Endothelial cell (in vitro differentiated cells): ENCODE measurements around the gene VCY. TPM values are rescaled to one million over a fixed set of nuclear protein-coding genes. Genes with fewer than 3 reads are reported as not detected.
"Not testable (repeated sequence)": the region's sequence is repeated elsewhere in the genome, so short reads cannot be mapped to it uniquely, and the experiment has no call there.

Experiments
- DNase-seq: peaks from one replicate; pipeline ENCODE4 v3.0.0; 2021; ENCODE audit warnings: low spot score
- H3K27ac Mint-ChIP-seq: one replicate; pipeline ENCODE4 v1.8.0; 2021; ENCODE audit warnings: mixed read lengths, inconsistent platforms; ENCODE audit not compliant: unreplicated experiment
- H3K27me3 Mint-ChIP-seq: one replicate; pipeline ENCODE4 v1.8.0; 2021; ENCODE audit warnings: mild to moderate bottlenecking, moderate library complexity, mixed read lengths, inconsistent platforms; ENCODE audit not compliant: unreplicated experiment
- H3K36me3 Mint-ChIP-seq: one replicate; pipeline ENCODE4 v1.8.0; 2021; ENCODE audit warnings: mild to moderate bottlenecking, low read depth, mixed read lengths, inconsistent platforms; ENCODE audit not compliant: unreplicated experiment
- H3K4me1 Mint-ChIP-seq: one replicate; pipeline ENCODE4 v1.8.0; 2021; ENCODE audit warnings: mild to moderate bottlenecking, mixed read lengths, inconsistent platforms; ENCODE audit not compliant: unreplicated experiment
- H3K4me3 Mint-ChIP-seq: one replicate; pipeline ENCODE4 v1.8.0; 2021; ENCODE audit warnings: mild to moderate bottlenecking, mixed read lengths, inconsistent platforms; ENCODE audit not compliant: unreplicated experiment
- H3K9me3 Mint-ChIP-seq: one replicate; pipeline ENCODE4 v1.8.0; 2021; ENCODE audit warnings: mixed read lengths, inconsistent platforms; ENCODE audit not compliant: unreplicated experiment
- long read RNA-seq: library from polyadenylated mRNA; unstranded; transcript quantifications from one replicate; pipeline ENCODE4 v2.0.0, GENCODE V29; 2020; ENCODE audit not compliant: unreplicated experiment
- total RNA-seq: library from RNA; stranded (reverse); fragmentation: NEBNext Ultra II Directional; extraction: Animal tissue kit (Norgen Biotek cat#: 25700); gene quantifications from one replicate; pipeline ENCODE4 v1.2.1, GENCODE V29; 2021; ENCODE audit not compliant: unreplicated experiment

The VCY gene
- total RNA-seq: not detected
- long read RNA-seq: 0 reads

DNA sequence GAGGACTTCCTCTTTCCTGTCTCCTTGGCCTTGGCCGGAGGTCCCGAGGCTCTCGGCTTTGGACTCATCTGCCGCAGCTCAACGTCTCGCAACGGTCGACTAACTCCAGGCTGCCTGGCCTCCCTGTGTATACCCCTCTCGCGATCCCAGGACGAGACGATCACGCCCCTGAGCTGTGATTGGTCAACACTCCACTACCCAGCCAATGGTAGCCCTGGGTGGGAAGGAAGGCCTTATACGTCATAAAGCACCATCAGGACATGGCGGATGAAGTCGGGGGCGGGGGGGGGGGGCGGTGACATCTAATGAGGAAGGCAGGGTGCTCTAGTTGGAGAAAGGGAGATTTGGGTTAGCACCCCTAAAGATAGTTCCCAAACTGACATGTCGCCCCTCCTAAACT is at the start of gene VCY:
Gene VCY, minus strand, starts transcription at position 101 of the 400 bp plus-strand sequence. Its CDS starts 33 bp downstream, at position 68.
- not testable (repeated sequence) for H3K9me3 Mint-ChIP-seq, H3K36me3 Mint-ChIP-seq, H3K4me3 Mint-ChIP-seq, DNase-seq, H3K27ac Mint-ChIP-seq, H3K27me3 Mint-ChIP-seq, H3K4me1 Mint-ChIP-seq

DNA sequence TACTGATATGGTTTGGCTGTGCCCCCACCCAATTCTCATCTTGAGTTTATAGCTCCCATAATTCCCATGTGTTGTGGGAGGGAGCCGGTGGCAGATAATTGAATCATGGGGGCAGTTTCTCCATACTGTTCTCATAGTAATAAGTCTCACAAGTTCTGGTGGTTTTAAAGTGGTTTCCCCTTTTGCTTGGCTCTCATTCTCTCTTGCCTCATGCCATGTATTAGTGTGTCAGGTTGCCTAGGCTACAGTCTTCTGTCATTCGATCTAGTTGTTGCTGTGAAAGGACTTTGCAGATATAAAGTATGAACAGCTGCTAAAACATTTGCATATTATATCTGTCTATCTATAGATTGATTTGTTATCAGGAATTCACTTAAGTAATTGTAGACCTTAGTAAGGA is 44.1 kb upstream of the VCY start:
- not testable (repeated sequence) for H3K4me1 Mint-ChIP-seq, DNase-seq, H3K36me3 Mint-ChIP-seq, H3K27me3 Mint-ChIP-seq, H3K4me3 Mint-ChIP-seq, H3K9me3 Mint-ChIP-seq, H3K27ac Mint-ChIP-seq

DNA sequence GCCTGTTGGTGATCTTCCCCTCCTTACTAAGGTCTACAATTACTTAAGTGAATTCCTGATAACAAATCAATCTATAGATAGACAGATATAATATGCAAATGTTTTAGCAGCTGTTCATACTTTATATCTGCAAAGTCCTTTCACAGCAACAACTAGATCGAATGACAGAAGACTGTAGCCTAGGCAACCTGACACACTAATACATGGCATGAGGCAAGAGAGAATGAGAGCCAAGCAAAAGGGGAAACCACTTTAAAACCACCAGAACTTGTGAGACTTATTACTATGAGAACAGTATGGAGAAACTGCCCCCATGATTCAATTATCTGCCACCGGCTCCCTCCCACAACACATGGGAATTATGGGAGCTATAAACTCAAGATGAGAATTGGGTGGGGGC is 25.6 kb upstream of the VCY start:
- not testable (repeated sequence) for H3K36me3 Mint-ChIP-seq, H3K9me3 Mint-ChIP-seq, DNase-seq, H3K27ac Mint-ChIP-seq, H3K4me3 Mint-ChIP-seq, H3K27me3 Mint-ChIP-seq, H3K4me1 Mint-ChIP-seq

DNA sequence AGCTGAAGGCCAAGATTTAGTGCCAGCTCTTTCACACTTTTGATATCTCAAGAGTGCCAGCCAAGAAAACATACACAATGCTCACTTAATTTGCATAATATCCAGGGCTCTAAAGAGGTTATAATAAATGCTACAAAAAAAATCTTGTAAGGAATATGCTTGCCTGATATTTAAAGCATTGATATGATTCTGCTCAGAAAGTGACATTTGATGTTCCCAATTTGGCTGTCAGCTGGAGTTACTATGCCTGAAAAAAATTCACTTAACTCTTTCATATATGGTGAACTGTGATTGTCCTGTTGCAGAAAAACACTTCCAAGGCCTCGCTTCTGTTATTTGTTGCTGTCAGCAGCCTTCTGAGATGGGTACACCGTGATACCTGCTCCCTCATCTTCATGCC is 43.9 kb downstream of the VCY start:
- H3K27me3 Mint-ChIP-seq, H3K4me1 Mint-ChIP-seq, H3K4me3 Mint-ChIP-seq, H3K36me3 Mint-ChIP-seq, H3K27ac Mint-ChIP-seq, DNase-seq, H3K9me3 Mint-ChIP-seq: not testable (repeated sequence)

Other genes starting within 250 kb of the VCY start
- not detected for gene VCY1B, start 69.8 kb upstream of the VCY start, total RNA-seq